NCI-H2029 (cell line): ENCODE data around the gene FBP1.
A peak's percentile ranks its signal among the peaks of the same experiment; 100 is the strongest.
"Not testable (repeated sequence)": the region's sequence is repeated elsewhere in the genome, so short reads cannot be mapped to it uniquely, and the experiment has no call there.

ENCODE experiments used
- DNase-seq: peaks from one replicate; lab custom pipeline; 2025; lab: John Stamatoyannopoulos, UW

Gene FBP1

GRCh38 chr9:94576131-94576530, 63.2 kb downstream of the FBP1 start:
- DNase-seq = no peak

- DNase-seq = no peak
Measured at GRCh38 chr9:94568972-94569712, 70.2 kb downstream of the FBP1 start.

- no peak for DNase-seq
Measured at GRCh38 chr9:94568250-94568889, 70.9 kb downstream of the FBP1 start.

GRCh38 chr9:94567271-94567670, 72.0 kb downstream of the FBP1 start:
- no peak for DNase-seq

- no peak for DNase-seq
Measured at GRCh38 chr9:94566550-94566949, 72.8 kb downstream of the FBP1 start.

GRCh38 chr9:94564279-94564678, 75.0 kb downstream of the FBP1 start:
- not testable (repeated sequence) for DNase-seq

GRCh38 chr9:94563548-94563947, 75.8 kb downstream of the FBP1 start:
- no peak for DNase-seq

- DNase-seq = no peak
Measured at GRCh38 chr9:94560237-94560636, 79.1 kb downstream of the FBP1 start.

GRCh38 chr9:94557376-94557775, 81.9 kb downstream of the FBP1 start:
- DNase-seq = no peak

- DNase-seq = peak; percentile 81
Measured at GRCh38 chr9:94554439-94555331, 84.6 kb downstream of the FBP1 start, which contains the start of gene PCAT7. Gene PCAT7, plus strand, starts transcription at chr9:94555083.

- no peak for DNase-seq
Measured at GRCh38 chr9:94554078-94554438, 85.3 kb downstream of the FBP1 start.
